Panc1 (cell line): Measurements from ENCODE around the gene IL17REL. TPM values are rescaled to one million over a fixed set of nuclear protein-coding genes. Genes with fewer than 3 reads are reported as not detected.

ENCODE experiments used
- ATAC-seq: fragments of 200-7000 bp; cut with Tn5 transposase; 2 replicates; pipeline ENCODE4 v1.9.1; 2020; ENCODE audit warnings: mild to moderate bottlenecking, moderate library complexity
- BruUV-seq: library from RNA; stranded (reverse); fragments of 400-500 nt; replicated peaks from 2 replicates; lab custom pipeline; 2021; lab: Mats Ljungman, UMichigan
- CTCF ChIA-PET: fragments of 300-600 bp; sonication (Branson Sonifier 250); formaldehyde crosslinking; loops from one replicate; lab custom pipeline; 2022; ENCODE audit warnings: antibody characterized with exemption; lab: Charles Lee
- POLR2A ChIA-PET: fragments of 300-600 bp; sonication (Branson Sonifier 250); formaldehyde crosslinking; loops from one replicate; lab custom pipeline; 2022; ENCODE audit warnings: antibody characterized with exemption; lab: Charles Lee
- DNase-seq: peaks from one replicate; pipeline ENCODE4 v3.0.0-alpha.2; 2010; ENCODE audit warnings: low read depth, low spot score
- H3K27ac ChIP-seq: 2 replicates; pipeline ENCODE4 v1.5.1; 2011; ENCODE audit warnings: mild to moderate bottlenecking, low read length, inconsistent platforms
- H3K27me3 ChIP-seq: fragments of 200-500 bp; sonication (Bioruptor generic); 2 replicates; pipeline ENCODE4 v1.6.0; 2014; ENCODE audit warnings: low read length, inconsistent platforms; ENCODE audit not compliant: control insufficient read depth, insufficient read depth
- H3K36me3 ChIP-seq: fragments of 200-500 bp; sonication (Bioruptor generic); 2 replicates; pipeline ENCODE4 v1.5.1; 2014; ENCODE audit warnings: inconsistent platforms, mild to moderate bottlenecking, low read length, moderate library complexity; ENCODE audit not compliant: control insufficient read depth, insufficient read depth
- H3K4me1 ChIP-seq: 2 replicates; pipeline ENCODE4 v1.5.1; 2011; ENCODE audit warnings: inconsistent platforms, mild to moderate bottlenecking, low read length, moderate library complexity; ENCODE audit not compliant: control insufficient read depth, insufficient read depth
- H3K4me3 ChIP-seq, 2 experiments: 2 replicates each; pipeline ENCODE4 v1.5.1; 2011 to 2012; ENCODE audit warnings: low read depth in 2 of 2, low read length in 2 of 2, mild to moderate bottlenecking in 2 of 2, inconsistent platforms in 1 of 2, moderate library complexity in 1 of 2
- H3K9me3 ChIP-seq: fragments of 200-500 bp; sonication (Bioruptor generic); 2 replicates; pipeline ENCODE4 v1.5.1; 2014; ENCODE audit warnings: low read depth, mild to moderate bottlenecking, inconsistent platforms, low read length, moderate library complexity; ENCODE audit not compliant: control insufficient read depth, insufficient read depth
- POLR2AphosphoS5 ChIP-seq: IDR thresholded peaks from 2 replicates; pipeline ENCODE4 v1.6.1; 2012; ENCODE audit warnings: mild to moderate bottlenecking, low read depth, low read length, moderate library complexity
- SIN3A ChIP-seq: IDR thresholded peaks from 2 replicates; pipeline ENCODE4 v1.6.1; 2012; ENCODE audit warnings: low read depth, mild to moderate bottlenecking, low read length, moderate library complexity, borderline replicate concordance; ENCODE audit not compliant: insufficient read depth
- TCF7L2 ChIP-seq: IDR thresholded peaks from 2 replicates; pipeline ENCODE4 v1.6.1; 2011; ENCODE audit warnings: mild to moderate bottlenecking, low read depth, low read length, inconsistent platforms
- in situ Hi-C: cut with HindIII; loops from 2 replicates; pipeline ENCODE4 v1.10.0; 2016; ENCODE audit warnings: low sequenced_read_pairs, low pct_unique_long_range_greater_than_20kb
- intact Hi-C: fragments of 100-400 bp; cut with micrococcal nuclease; formaldehyde crosslinking; loops from one replicate; pipeline ENCODE4 v1.10.0; 2022; ENCODE audit not compliant: unreplicated experiment
- total RNA-seq: library from RNA; stranded (reverse); gene quantifications from one replicate; pipeline ENCODE4 v1.2.1, GENCODE V29; 2021; ENCODE audit not compliant: unreplicated experiment
- TF ChIP-seq, protein P1 (sequence below), 2 experiments: IDR thresholded peaks; 2 replicates each; pipeline ENCODE4 v1.6.1; 2011 to 2012; ENCODE audit warnings: low read depth in 2 of 2, control low read depth in 1 of 2, low read length in 1 of 2, mild to moderate bottlenecking in 1 of 2, moderate library complexity in 1 of 2; ENCODE audit not compliant: insufficient read depth in 1 of 2
- TF ChIP-seq, protein P2 (sequence below): fragments of 450-650 bp; IDR thresholded peaks from 2 replicates; pipeline ENCODE4 v1.5.1; 2017; ENCODE audit warnings: mild to moderate bottlenecking

The IL17REL gene
- total RNA-seq, 1 experiment from 2014 or later, result 0.82 TPM

DNA sequence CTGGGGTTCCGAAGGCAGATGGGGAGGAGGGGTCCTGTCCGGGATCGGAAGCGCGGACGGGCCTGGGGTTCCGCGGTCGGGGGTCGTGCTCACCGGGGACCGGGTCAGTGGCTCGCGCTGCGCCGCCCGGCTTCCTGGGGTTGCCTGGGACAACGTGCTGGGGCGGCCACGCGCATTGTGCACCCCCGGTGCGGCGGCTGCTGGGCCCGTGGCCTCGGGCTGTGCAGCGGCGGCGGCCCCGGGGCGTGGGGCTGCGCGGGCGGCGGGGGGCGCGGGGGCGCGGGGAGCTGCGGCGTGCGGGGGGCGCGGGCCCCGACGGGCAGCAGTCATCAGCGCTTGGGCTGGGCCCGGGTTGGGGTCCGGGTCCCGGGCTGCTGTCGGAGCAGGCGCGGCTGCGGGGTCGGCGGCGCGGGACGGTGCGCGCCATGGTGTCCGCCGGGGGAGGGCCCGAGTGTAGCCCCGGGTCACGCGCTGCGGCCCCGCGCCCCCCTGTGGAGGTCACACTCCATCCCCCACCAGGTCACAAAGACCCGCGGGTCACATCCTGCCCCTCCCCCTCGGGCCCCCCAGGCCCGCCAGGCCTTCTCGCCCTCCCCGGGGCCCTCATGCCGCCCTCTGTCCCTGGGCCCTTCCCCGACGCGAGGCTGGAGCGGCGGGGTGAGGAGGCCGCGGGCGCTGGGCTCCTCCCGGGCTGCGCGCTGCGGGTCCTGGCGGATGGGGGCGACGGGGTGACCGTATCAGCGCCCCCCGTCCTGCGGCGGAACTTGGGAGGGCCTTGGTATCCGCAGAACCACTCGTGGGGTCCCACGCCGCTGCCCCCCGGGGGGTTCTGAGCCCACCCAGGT is 45.7 kb upstream of the IL17REL start, which contains the start of gene TTLL8:
Gene TTLL8, minus strand, starts transcription at position 238 of the 845 bp plus-strand sequence.
- ChIA-PET POLR2A (no interaction called here), CTCF (no interaction called here)
- BruUV-seq, result no TSS peak
- in situ Hi-C loops, result no loop called here
- TF ChIP-seq POLR2AphosphoS5 (no peak), SIN3A (no peak), TCF7L2 (no peak)
- TF ChIP-seq, protein P1, sequence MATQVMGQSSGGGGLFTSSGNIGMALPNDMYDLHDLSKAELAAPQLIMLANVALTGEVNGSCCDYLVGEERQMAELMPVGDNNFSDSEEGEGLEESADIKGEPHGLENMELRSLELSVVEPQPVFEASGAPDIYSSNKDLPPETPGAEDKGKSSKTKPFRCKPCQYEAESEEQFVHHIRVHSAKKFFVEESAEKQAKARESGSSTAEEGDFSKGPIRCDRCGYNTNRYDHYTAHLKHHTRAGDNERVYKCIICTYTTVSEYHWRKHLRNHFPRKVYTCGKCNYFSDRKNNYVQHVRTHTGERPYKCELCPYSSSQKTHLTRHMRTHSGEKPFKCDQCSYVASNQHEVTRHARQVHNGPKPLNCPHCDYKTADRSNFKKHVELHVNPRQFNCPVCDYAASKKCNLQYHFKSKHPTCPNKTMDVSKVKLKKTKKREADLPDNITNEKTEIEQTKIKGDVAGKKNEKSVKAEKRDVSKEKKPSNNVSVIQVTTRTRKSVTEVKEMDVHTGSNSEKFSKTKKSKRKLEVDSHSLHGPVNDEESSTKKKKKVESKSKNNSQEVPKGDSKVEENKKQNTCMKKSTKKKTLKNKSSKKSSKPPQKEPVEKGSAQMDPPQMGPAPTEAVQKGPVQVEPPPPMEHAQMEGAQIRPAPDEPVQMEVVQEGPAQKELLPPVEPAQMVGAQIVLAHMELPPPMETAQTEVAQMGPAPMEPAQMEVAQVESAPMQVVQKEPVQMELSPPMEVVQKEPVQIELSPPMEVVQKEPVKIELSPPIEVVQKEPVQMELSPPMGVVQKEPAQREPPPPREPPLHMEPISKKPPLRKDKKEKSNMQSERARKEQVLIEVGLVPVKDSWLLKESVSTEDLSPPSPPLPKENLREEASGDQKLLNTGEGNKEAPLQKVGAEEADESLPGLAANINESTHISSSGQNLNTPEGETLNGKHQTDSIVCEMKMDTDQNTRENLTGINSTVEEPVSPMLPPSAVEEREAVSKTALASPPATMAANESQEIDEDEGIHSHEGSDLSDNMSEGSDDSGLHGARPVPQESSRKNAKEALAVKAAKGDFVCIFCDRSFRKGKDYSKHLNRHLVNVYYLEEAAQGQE (IDR thresholded peaks at IDR 0.05; ENCODE audit: insufficient read depth in 1 of 2, low read depth in 2 of 2, low read length in 1 of 2), result no peak
- TF ChIP-seq, protein P2, sequence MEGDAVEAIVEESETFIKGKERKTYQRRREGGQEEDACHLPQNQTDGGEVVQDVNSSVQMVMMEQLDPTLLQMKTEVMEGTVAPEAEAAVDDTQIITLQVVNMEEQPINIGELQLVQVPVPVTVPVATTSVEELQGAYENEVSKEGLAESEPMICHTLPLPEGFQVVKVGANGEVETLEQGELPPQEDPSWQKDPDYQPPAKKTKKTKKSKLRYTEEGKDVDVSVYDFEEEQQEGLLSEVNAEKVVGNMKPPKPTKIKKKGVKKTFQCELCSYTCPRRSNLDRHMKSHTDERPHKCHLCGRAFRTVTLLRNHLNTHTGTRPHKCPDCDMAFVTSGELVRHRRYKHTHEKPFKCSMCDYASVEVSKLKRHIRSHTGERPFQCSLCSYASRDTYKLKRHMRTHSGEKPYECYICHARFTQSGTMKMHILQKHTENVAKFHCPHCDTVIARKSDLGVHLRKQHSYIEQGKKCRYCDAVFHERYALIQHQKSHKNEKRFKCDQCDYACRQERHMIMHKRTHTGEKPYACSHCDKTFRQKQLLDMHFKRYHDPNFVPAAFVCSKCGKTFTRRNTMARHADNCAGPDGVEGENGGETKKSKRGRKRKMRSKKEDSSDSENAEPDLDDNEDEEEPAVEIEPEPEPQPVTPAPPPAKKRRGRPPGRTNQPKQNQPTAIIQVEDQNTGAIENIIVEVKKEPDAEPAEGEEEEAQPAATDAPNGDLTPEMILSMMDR, result no peak
- Histone ChIP-seq H3K27me3 (no peaks in the 10 kb centered on the region), H3K9me3 (no peaks in the 10 kb centered on the region), H3K4me3 (no peak within 1 kb of the TSS), H3K4me1 (no peaks in the 10 kb centered on the region), H3K27ac (no peak within 1 kb of the TSS), H3K36me3 (no peaks in the 10 kb centered on the region)
- ATAC-seq (no peak), DNase-seq (no peak)
- intact Hi-C loops, result no loop called here

DNA sequence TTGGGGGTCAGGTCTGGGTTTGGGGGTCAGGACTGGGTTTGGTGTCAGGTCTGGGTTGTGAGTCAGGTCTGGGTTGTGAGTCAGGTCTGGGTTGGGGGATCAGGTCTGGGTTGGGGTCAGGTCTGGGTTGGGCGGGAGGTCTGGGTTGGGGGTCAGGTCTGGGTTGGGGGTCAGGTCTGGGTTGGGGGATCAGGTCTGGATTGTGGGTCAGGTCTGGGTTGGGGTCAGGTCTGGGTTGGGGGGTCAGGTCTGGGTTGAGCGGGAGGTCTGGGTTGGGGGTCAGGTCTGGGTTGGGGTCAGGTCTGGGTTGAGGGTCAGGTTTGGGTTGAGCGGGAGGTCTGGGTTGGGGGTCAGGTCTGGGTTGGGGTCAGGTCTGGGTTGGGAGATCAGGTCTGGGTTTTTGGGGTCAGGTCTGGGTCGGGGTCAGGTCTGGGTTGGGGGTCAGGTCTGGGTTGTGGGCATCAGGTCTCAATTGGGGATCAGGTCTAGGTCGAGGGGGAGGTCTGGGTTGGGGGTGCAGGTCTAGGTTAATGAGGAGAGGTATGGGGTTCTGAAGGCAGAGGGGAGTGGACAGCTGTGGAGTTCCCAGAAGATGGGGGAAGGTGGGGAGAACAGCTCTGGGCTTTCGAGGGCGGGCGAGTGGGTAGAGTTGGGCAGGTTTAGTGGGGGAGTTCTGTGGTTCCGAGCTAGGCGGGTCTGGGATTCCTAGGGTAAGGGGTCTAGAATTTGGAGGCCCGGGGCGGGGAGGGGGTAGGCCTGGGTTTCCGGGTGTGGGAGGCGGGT is 44.9 kb upstream of the IL17REL start:
- BruUV-seq, result no TSS peak
- no peaks in the 10 kb centered on the region for H3K4me1 ChIP-seq
- ATAC-seq, result no peak
- intact Hi-C loops, result no loop called here
- no peak overlapping the region for H3K4me3 ChIP-seq
- ChIA-PET CTCF (no interaction called here), POLR2A (no interaction called here)
- no peak for DNase-seq
- no peaks in the 10 kb centered on the region for H3K9me3 ChIP-seq
- H3K36me3 ChIP-seq, result no peaks in the 10 kb centered on the region
- H3K27me3 ChIP-seq, result no peaks in the 10 kb centered on the region
- H3K27ac ChIP-seq, result no peak overlapping the region
- in situ Hi-C loops, result no loop called here
- TF ChIP-seq, protein P2, result no peak
- TF ChIP-seq, protein P1 (IDR thresholded peaks at IDR 0.05; ENCODE audit: insufficient read depth in 1 of 2, low read depth in 2 of 2, low read length in 1 of 2), result no peak
- TF ChIP-seq SIN3A (no peak), TCF7L2 (no peak), POLR2AphosphoS5 (no peak)
